NB4 (cell line): ENCODE measurements around the gene FIBCD1.

Experiments
- DNase-seq: peaks from one replicate; pipeline ENCODE4 v3.0.0; 2010; ENCODE audit warnings: low read depth
- H3K4me3 ChIP-seq: one replicate; pipeline ENCODE4 v1.5.1; 2011; ENCODE audit warnings: mild to moderate bottlenecking, low read depth, low read length, moderate library complexity
- CTCF ChIP-seq: IDR thresholded peaks from one replicate; pipeline ENCODE4 v1.5.1; 2012; ENCODE audit warnings: low read depth, low read length
- MAX ChIP-seq: IDR thresholded peaks from 2 replicates; pipeline ENCODE4 v1.6.1; 2011; ENCODE audit warnings: low read depth, low read length
- MYC ChIP-seq: IDR thresholded peaks from 2 replicates; pipeline ENCODE4 v1.6.1; 2011; ENCODE audit warnings: low read depth, low read length
- POLR2A ChIP-seq: IDR thresholded peaks from 2 replicates; pipeline ENCODE4 v1.6.1; 2011; ENCODE audit warnings: mild to moderate bottlenecking; ENCODE audit not compliant: insufficient read length; ENCODE audit errors: extremely low read depth

The FIBCD1 gene

GRCh38 chr9:130950039-130950311 is 10.9 kb upstream of the FIBCD1 start:
- TF ChIP-seq POLR2A: no peak
- TF ChIP-seq MYC: no peak
- no peak overlapping the region for H3K4me3 ChIP-seq
- DNase-seq: no peak

GRCh38 chr9:130949188-130950038 is 10.4 kb upstream of the FIBCD1 start:
- H3K4me3 ChIP-seq: no peak overlapping the region
- TF ChIP-seq CTCF: no peak
- no peak for TF ChIP-seq MYC
- TF ChIP-seq MAX: no peak
- TF ChIP-seq POLR2A: no peak
- no peak for DNase-seq

GRCh38 chr9:130948266-130948665 is 9.2 kb upstream of the FIBCD1 start:
- H3K4me3 ChIP-seq: no peak overlapping the region
- no peak for DNase-seq
- no peak for TF ChIP-seq CTCF
- no peak for TF ChIP-seq MAX
- TF ChIP-seq MYC: no peak
- TF ChIP-seq POLR2A: no peak

- H3K4me3 ChIP-seq: no peak overlapping the region
- DNase-seq: no peak
- TF ChIP-seq MAX (no peak), POLR2A (no peak), CTCF (no peak), MYC (no peak)
Measured at GRCh38 chr9:130947618-130948140, 8.6 kb upstream of the FIBCD1 start.

GRCh38 chr9:130946766-130947617 is 7.9 kb upstream of the FIBCD1 start:
- TF ChIP-seq POLR2A: no peak
- no peak overlapping the region for H3K4me3 ChIP-seq
- DNase-seq: no peak

GRCh38 chr9:130945173-130945572 is 6.1 kb upstream of the FIBCD1 start:
- H3K4me3 ChIP-seq: no peak overlapping the region
- no peak for TF ChIP-seq CTCF
- TF ChIP-seq POLR2A: no peak
- TF ChIP-seq MYC: no peak
- no peak for TF ChIP-seq MAX
- no peak for DNase-seq
